Omental fat pad (tissue), 4 donors: ENCODE measurements around the gene MANSC1. TPM values are rescaled to one million over a fixed set of nuclear protein-coding genes. Genes with fewer than 3 reads are reported as not detected.

ENCODE experiments used
- ATAC-seq: fragments of 150-250 bp; one replicate; pipeline ENCODE4 v1.9.1; 2016; ENCODE audit warnings: mild to moderate bottlenecking, moderate library complexity; ENCODE audit not compliant: low FRiP score
- DNase-seq: peaks from one replicate; pipeline ENCODE4 v3.0.0-alpha.2; 2019; ENCODE audit warnings: low spot score
- total RNA-seq, 4 donors: library from RNA; depleted of rRNA; stranded (reverse); fragments of >200 nt; gene quantifications; one replicate each; pipeline ENCODE4 v1.1.0, GENCODE V29; 2016
- TF ChIP-seq, protein P1 (sequence below), 3 donors: fragments of 450-650 bp; IDR thresholded peaks; one replicate each; pipeline ENCODE4 v1.5.1; 2016 to 2017; ENCODE audit warnings: antibody characterized with exemption in 3 of 3, mild to moderate bottlenecking in 3 of 3, moderate library complexity in 2 of 3

MANSC1 gene
- total RNA-seq, 4 donors from 2014 or later, result 12.2 to 20.1 (median 14.5) TPM

DNA sequence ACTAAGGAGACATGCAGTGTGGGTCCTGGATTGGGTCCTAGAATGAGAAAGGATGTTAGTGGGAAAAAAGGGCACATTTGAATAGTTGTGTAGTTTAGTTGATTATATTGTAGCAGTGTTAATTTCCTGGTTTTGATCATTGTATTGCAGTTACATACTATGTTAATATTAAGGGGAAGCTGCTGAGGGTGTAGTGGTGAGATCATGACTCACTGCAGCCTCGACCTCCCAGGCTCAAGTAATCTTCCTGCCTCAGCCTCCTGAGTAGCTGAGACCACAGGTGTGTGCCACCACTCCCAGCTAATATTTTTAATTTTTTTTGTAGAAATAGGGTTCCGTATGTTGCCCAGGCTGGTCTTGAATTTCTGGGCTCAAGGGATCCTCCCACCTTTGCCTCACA, 28.6 kb upstream of the MANSC1 start:
- TF ChIP-seq, protein P1, sequence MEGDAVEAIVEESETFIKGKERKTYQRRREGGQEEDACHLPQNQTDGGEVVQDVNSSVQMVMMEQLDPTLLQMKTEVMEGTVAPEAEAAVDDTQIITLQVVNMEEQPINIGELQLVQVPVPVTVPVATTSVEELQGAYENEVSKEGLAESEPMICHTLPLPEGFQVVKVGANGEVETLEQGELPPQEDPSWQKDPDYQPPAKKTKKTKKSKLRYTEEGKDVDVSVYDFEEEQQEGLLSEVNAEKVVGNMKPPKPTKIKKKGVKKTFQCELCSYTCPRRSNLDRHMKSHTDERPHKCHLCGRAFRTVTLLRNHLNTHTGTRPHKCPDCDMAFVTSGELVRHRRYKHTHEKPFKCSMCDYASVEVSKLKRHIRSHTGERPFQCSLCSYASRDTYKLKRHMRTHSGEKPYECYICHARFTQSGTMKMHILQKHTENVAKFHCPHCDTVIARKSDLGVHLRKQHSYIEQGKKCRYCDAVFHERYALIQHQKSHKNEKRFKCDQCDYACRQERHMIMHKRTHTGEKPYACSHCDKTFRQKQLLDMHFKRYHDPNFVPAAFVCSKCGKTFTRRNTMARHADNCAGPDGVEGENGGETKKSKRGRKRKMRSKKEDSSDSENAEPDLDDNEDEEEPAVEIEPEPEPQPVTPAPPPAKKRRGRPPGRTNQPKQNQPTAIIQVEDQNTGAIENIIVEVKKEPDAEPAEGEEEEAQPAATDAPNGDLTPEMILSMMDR (IDR thresholded peaks at IDR 0.05), result no peak
- no peak for DNase-seq
- no peak for ATAC-seq

DNA sequence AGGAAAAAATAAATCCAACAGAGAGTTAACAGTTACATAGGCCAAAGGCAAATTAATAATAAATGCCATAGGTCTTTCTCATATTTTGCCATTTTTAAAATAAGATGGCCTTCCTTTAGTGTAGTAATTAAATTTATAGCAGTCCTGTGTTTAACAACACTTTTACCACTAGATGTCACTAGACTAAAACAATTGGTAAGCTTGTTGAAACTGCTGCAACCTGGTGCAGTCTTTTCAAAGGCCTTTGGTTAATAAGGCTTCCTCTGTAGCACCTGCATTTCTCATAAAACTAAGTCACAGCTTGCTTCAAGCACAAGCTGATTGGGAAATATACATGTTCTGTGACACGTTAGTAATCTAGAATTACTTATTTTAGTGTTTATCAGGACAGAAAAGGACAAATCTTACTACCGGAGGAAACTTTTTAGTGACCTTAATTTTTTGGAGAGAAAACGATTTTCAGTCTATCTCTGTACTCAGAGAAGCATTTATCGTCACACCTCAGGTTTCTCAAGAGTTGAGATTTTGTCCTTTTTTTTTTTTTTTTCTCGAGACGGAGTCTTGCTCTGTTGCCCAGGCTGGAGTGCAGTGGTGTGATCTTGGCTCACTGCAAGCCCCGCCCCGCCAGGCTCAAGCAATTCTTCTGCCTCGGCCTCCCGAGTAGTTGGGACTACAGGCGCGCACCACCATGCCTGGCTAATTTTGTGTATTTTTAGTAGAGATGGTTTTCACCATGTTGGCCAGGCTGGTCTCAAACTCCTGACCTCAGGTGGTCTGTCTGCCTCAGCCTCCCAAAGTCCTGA, 26.8 kb upstream of the MANSC1 start:
- ATAC-seq (no peak), DNase-seq (no peak)
- TF ChIP-seq, protein P1 (IDR thresholded peaks at IDR 0.05), result peak in 2 of 3 donors; percentile 14 to 38

DNA sequence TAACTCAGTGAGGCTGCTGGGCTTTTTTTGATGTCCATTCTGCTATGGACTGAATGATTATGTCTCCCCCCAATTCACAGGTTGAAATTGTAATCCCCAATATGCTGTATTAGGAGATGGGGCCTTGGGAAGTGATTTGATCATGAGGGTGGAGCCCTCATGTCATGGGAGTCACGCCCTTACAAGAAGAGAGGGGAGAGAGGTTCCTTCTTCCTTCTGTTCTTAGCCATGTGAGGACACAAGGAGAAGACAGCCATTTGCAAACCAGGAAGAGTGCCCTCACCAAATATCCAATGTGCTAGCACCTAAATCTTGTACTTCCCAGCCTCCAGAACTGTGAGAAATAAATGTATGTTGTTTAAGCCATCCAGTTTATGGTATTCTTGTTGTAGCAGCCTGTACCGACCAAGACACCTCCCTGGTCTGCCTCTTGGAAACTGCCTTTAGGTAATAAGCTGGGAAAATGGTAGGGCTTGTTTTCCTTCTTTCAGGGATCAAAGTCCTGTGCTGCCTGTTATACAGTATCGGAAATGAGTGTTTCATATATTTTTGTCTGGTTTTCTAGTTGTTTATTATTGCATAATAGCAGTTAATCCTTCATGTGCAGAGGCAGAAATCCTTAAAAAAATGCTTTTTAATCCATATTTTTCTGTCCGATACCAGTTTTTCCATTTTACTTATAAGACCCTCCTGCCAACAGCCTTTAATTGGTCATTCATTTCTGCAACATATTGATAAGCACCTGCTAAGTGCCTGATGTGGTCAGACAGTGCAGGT, 23.1 kb upstream of the MANSC1 start:
- ATAC-seq, result no peak
- DNase-seq, result no peak
- TF ChIP-seq, protein P1 (IDR thresholded peaks at IDR 0.05), result no peak

DNA sequence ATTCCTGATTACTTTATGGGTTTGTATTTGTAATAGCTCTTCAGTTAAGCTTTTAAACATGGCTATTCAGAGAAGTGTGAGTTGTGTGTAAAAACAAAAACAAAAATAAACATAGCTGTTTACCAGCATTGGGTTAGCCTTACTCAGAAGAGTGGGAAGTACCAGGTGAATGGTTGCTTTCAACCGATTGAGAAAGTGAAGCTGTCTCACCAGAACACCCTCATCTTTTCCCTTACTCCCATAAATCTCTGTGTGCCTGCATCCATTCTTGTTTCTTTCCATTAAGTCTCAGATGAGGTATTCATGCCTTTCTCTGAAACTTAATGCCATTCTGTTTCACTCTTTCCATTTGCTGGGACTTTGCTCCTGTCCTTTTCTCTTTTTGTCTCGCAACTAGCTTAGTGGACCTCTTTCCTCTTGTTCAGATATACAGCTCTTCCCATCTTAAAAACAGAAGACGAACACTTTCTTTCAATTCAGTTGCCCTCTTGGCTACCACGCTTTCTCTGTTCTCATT, 17.5 kb upstream of the MANSC1 start:
- DNase-seq (no peak), ATAC-seq (no peak)
- TF ChIP-seq, protein P1 (IDR thresholded peaks at IDR 0.05), result no peak

DNA sequence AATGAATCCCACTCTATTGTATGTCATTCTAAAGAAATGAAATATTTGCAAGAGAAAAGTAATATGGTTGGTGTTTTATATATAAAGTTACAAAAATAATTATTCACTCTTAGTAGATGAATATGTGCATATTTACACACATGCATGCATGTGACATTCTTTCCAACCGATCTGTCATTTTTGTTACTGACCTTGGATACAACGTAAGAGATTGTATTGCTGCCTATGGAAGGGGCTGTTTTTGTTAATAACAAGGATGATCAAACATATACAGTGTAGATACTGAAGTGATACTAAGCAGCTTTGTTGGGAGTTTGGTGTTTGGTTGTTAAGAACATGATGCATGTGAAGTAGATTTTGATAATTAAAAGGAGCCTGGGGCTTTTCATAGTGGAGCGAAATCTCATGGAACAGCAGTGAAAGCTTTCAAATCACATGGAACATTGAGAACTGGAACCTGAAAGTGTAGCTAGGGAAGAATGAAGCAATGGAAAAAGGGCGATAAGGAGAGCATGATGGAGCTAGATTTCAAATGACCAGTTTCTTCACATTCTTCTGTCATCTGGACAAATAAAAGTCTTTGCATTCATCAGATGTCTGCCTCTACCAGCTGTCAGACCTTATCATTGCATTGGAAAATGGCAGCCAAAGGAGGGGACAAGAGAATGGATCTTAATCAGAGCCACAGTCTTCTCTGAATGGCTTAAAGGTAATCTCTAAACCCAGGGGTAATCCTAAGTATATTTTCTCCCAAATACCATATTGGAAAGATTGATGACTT, 16.8 kb upstream of the MANSC1 start:
- DNase-seq (no peak), ATAC-seq (no peak)
- TF ChIP-seq, protein P1 (IDR thresholded peaks at IDR 0.05), result no peak

DNA sequence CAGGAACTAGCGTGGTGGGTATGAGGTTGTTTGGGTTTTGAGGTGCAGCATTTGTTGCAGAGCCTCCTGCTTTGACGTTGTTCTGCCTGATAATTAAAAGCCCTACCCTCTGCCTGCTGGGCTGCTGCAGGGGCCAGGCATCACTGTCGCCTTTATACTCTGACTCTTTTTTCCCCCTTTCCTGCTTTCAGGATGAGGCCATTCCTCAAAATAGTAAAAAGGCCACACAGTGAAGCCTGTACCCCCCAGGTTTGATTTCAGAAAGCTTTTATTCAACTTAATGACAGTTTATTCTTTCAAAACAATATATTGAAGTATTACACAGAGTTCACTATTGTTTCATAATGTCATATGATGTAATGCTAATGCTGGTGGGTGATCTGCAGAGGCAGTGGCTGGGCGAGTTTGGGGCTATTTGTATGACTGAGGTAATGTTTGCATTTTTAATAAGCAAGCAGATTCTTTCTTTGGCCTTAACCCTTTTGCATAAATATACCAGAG, 15.9 kb upstream of the MANSC1 start:
- no peak for DNase-seq
- TF ChIP-seq, protein P1 (IDR thresholded peaks at IDR 0.05), result no peak
- ATAC-seq, result no peak
